Mucosa of stomach (tissue), 1 donor: ENCODE measurements around the gene INPP5A.
A peak's percentile ranks its signal among the peaks of the same experiment; 100 is the strongest.
"Not testable (repeated sequence)": the region's sequence is repeated elsewhere in the genome, so short reads cannot be mapped to it uniquely, and the experiment has no call there.

Experiments used
- H3K27me3 ChIP-seq: one replicate; pipeline ENCODE4 v1.7.0; 2013; ENCODE audit warnings: mild to moderate bottlenecking, low read length; ENCODE audit not compliant: control insufficient read depth, insufficient read depth
- H3K36me3 ChIP-seq: one replicate; pipeline ENCODE4 v1.7.0; 2013; ENCODE audit warnings: low read length; ENCODE audit not compliant: control insufficient read depth, insufficient read depth
- H3K4me1 ChIP-seq: one replicate; pipeline ENCODE4 v1.7.0; 2013; ENCODE audit warnings: mild to moderate bottlenecking, low read length; ENCODE audit not compliant: control insufficient read depth, insufficient read depth
- H3K4me3 ChIP-seq: one replicate; pipeline ENCODE4 v1.7.0; 2013; ENCODE audit warnings: low read length
- H3K9ac ChIP-seq: one replicate; pipeline ENCODE4 v1.7.0; 2013; ENCODE audit warnings: mild to moderate bottlenecking, low read length, moderate library complexity
- H3K9me3 ChIP-seq: one replicate; pipeline ENCODE4 v1.7.0; 2013; ENCODE audit warnings: mild to moderate bottlenecking, low read length, moderate library complexity; ENCODE audit not compliant: control insufficient read depth
- donor health status: Pancreatic carcinoma.

Gene INPP5A, protein sequence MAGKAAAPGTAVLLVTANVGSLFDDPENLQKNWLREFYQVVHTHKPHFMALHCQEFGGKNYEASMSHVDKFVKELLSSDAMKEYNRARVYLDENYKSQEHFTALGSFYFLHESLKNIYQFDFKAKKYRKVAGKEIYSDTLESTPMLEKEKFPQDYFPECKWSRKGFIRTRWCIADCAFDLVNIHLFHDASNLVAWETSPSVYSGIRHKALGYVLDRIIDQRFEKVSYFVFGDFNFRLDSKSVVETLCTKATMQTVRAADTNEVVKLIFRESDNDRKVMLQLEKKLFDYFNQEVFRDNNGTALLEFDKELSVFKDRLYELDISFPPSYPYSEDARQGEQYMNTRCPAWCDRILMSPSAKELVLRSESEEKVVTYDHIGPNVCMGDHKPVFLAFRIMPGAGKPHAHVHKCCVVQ

DNA sequence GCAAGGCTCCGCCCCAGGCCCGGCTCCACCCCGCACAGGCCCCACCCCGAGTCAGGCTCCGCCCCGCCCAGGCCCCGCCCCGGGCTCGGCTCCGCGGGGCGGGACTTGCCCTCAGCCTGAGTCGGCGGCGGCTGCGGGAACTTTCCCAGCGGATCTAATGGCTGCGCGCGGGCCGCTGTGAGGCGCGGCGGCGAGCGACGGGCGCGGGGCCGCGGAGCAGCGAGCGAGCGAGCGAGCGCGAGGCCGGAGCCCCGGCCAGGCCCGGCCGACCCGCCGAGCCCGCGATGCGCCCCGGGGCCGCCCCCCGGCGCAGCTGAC is at the start of gene INPP5A:
INPP5A (plus strand) TSS at position 104 of the 318 bp plus-strand sequence. CDS start 310 bp downstream, outside the sequence.
- H3K27me3 ChIP-seq, result no peaks in the 10 kb centered on the region
- H3K4me1 ChIP-seq, result peaks cover 43% of the 10 kb centered on the region
- H3K36me3 ChIP-seq, result no peaks in the 10 kb centered on the region
- H3K4me3 ChIP-seq, result peak within 1 kb of the TSS; percentile 61
- H3K9me3 ChIP-seq, result no peaks in the 10 kb centered on the region
- peak within 1 kb of the TSS; percentile 93 for H3K9ac ChIP-seq

GRCh38 chr10:132488231-132488821 is 49.3 kb upstream of the INPP5A start:
- Histone ChIP-seq H3K9me3 (no peaks in the 10 kb centered on the region), H3K4me1 (peaks cover 11% of the 10 kb centered on the region), H3K36me3 (no peaks in the 10 kb centered on the region), H3K27me3 (no peaks in the 10 kb centered on the region), H3K4me3 (no peak overlapping the region), H3K9ac (no peak overlapping the region)

DNA sequence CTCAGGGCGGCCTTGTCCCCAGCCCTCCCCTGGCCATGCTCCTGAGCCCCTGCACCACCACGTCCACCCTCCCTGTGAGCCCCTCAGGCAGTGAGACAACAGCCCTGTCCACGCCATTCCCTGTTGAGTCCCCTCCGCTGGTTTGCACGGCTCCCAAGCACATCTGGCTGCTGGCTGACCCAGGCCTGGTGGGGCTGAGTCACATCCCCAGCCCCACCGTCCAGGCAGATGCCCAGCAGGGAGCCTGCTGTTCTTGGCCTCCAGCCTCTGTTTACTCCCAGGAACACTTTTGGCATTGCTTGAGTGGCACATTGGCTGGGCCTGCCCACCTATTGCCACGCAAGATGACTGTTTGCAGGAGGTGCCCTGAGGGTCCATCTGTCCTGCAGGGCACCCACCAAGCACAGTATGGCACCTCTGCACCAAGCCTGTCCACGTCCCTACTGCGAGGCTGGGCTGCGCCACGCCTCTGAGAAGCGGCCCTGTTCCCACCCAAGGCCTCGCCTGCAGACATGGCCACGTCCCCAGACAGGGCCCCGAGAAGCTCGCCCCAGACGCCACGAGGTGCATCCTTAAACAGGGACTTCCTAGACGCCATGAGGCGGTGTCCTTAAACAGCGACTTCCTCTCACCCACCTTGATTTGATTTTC is 48.4 kb upstream of the INPP5A start:
- Histone ChIP-seq H3K9ac (no peak overlapping the region), H3K4me3 (no peak overlapping the region), H3K4me1 (peaks cover 17% of the 10 kb centered on the region), H3K9me3 (no peaks in the 10 kb centered on the region), H3K27me3 (no peaks in the 10 kb centered on the region), H3K36me3 (no peaks in the 10 kb centered on the region)

DNA sequence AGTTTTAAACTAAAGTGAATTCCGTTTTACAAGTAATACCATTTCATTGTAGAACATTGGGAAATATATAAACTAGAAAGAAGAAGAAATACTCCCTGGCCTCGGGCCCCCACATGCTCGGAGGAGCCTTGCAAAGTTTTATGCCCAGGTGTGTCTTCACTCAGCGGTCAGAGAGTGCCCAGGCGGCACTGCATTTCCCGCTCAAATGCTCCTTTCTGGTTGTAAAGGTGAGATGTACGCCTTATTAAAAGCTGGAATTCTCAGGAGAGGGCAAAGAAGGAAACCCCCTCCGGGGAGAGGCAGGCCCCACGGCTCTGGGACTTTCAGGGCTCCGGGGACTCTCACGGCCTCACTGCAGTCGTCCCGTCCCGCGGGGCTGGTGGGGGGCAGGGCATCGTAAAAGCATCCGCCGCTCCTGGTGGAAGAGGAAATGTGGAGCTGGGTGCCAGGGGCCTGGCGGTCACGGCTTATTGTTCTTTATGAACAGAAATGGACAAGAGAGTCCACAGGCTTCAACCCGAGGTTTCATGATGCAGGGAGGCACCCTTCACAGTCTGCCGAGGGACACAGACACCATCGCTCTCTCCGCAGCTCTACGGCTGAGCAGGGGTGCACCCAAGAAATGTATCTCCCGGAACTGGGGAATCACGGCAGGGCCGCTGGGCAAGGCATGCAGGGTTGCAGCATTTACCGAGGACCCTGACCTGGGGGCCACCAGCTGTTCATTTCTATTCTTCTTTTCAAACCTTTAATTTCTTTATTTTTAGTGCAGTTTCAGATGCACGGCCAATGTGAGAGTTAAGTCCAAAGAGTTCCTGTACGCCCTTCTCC is 47.7 kb upstream of the INPP5A start:
- no peaks in the 10 kb centered on the region for H3K36me3 ChIP-seq
- H3K4me1 ChIP-seq, result peaks cover 17% of the 10 kb centered on the region
- no peak overlapping the region for H3K9ac ChIP-seq
- no peaks in the 10 kb centered on the region for H3K9me3 ChIP-seq
- H3K27me3 ChIP-seq, result no peaks in the 10 kb centered on the region
- no peak overlapping the region for H3K4me3 ChIP-seq

DNA sequence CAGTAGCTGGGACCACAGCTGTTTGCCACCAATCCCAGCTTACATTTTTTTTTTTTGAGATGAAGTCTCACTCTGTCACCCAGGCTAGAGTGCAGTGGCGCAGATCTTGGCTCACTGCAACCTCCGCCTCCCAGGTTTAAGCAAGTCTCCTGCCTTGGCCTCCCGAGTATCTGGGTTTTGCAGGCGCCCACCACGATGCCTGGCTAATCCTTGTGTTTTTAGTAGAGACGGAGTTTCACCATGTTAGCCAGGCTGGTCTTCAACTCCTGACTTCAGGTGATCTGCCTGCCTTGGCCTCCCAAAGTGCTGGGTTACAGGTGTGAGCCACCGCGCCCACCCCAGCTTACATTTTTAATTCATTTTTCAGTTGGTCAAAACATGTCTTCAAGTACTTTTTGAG is 46.1 kb upstream of the INPP5A start:
- not testable (repeated sequence) for H3K27me3 ChIP-seq, H3K4me3 ChIP-seq, H3K9me3 ChIP-seq, H3K9ac ChIP-seq, H3K36me3 ChIP-seq
- H3K4me1 ChIP-seq, result peaks cover 17% of the 10 kb centered on the region

GRCh38 chr10:132492323-132493025 is 45.1 kb upstream of the INPP5A start:
- H3K4me1 ChIP-seq, result peaks cover 15% of the 10 kb centered on the region
- H3K36me3 ChIP-seq, result no peaks in the 10 kb centered on the region
- H3K27me3 ChIP-seq, result no peaks in the 10 kb centered on the region
- no peak overlapping the region for H3K4me3 ChIP-seq
- H3K9me3 ChIP-seq, result no peaks in the 10 kb centered on the region
- H3K9ac ChIP-seq, result no peak overlapping the region

DNA sequence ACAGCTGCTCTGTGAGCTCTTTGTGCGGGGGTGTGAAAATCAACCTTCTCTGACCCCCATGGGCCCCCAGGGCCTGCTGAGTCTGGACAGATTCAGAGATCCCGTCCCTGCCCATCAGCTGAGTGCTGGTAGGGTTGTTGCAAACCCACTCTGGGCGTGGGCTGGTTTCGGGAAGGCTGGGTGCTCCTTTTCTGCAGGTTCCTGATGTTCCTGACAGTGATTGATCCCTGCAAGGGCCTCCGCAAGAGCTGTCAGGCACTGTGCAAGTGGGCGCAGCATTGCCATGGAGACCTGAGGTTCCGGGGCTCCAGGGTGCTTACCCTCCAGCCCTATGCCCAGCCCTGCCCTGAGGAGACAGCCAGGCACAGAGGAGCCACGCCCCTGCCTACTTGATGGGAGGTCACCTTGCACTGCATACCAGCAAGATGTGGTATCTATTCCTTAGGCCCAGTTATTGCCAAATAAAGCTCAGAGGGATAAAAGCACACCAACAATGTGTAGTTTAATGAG is 44.3 kb upstream of the INPP5A start:
- Histone ChIP-seq H3K4me3 (no peak overlapping the region), H3K27me3 (no peaks in the 10 kb centered on the region), H3K4me1 (peaks cover 12% of the 10 kb centered on the region), H3K36me3 (no peaks in the 10 kb centered on the region), H3K9me3 (no peaks in the 10 kb centered on the region), H3K9ac (no peak overlapping the region)

- H3K4me1 ChIP-seq, result peaks cover 12% of the 10 kb centered on the region
- no peaks in the 10 kb centered on the region for H3K9me3 ChIP-seq
- no peaks in the 10 kb centered on the region for H3K36me3 ChIP-seq
- H3K4me3 ChIP-seq, result no peak overlapping the region
- no peak overlapping the region for H3K9ac ChIP-seq
- no peaks in the 10 kb centered on the region for H3K27me3 ChIP-seq
Observed at GRCh38 chr10:132493756-132494290, 43.8 kb upstream of the INPP5A start.

GRCh38 chr10:132494866-132495630 is 42.5 kb upstream of the INPP5A start:
- peaks cover 12% of the 10 kb centered on the region for H3K4me1 ChIP-seq
- H3K36me3 ChIP-seq, result no peaks in the 10 kb centered on the region
- H3K9ac ChIP-seq, result no peak overlapping the region
- no peaks in the 10 kb centered on the region for H3K9me3 ChIP-seq
- H3K4me3 ChIP-seq, result no peak overlapping the region
- H3K27me3 ChIP-seq, result peaks cover 6% of the 10 kb centered on the region

DNA sequence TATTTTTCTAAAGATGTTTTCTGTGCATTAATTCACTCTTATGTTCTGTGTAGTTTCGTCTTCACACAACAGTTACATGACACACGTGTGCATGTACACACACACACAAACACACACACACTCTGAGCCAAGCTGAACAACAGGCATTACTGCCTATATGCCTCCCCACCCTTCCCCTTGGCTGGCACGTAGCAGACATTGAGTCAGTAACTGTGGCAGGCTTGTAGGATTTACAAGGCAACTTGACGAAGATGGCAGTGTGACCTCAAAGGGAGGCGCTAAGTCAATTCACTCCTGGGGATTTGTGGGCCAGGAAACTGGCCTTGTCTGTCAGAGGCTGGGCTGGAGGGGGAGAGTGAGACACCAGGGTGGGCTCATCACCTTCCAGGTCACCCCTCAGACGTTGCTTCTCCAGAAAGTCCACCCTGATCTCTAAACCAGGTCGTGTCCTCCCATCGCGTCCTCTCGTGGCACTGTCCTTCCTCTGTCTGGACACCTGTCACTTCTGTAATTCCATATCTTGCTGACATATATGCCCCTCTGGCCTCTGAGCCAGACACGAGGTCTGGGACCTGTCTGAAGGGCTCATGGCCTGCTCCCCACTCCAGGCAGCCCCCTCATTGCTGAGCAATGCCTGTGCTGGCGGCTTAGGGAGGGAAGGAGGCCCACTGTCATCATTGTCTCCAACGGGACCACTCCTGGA is 41.1 kb upstream of the INPP5A start:
- peaks cover 12% of the 10 kb centered on the region for H3K4me1 ChIP-seq

More for the DNA sequence above, 41.1 kb upstream of the INPP5A start:
- Histone ChIP-seq H3K27me3 (peaks cover 6% of the 10 kb centered on the region), H3K36me3 (no peaks in the 10 kb centered on the region), H3K9me3 (no peaks in the 10 kb centered on the region), H3K4me3 (no peak overlapping the region), H3K9ac (no peak overlapping the region)
